ENCODE data around the gene KIF6.

Gene KIF6

GRCh38 chr6:39441301-39441700, 283.9 kb downstream of the KIF6 start:
- TF ChIP-seq CTCF (IDR thresholded peaks at IDR 0.05; ENCODE audit: low read depth, low read length, missing control alignments): no peak
- no peak for DNase-seq (ENCODE audit: low read depth)
- in situ Hi-C loops (cut with HindIII; ENCODE audit: low sequenced_read_pairs): no loop called here
- no peak overlapping the region for H3K4me3 ChIP-seq (ENCODE audit: low read depth, low read length)

DNA sequence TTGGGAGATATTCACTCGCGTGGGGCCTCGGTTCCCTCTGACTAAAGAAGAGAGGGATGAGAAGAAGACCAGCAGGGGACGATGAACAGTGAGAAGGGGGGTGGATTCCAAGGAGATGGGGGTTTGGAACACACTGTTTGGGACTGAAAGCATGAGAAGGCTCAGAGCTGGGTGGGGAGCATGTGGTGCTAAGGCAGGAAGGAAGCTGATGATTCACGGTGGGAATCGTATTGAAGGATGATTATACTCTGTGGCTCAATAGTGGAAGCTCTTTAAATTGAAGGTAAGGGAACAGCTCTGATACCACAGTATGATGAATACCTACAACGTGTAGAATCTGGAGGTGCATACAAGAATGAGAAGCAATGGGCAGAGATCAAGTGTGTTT, 285.2 kb downstream of the KIF6 start:
- TF ChIP-seq CTCF (IDR thresholded peaks at IDR 0.05; ENCODE audit: low read depth, low read length, missing control alignments): no peak
- DNase-seq (ENCODE audit: low read depth): no peak
- no peak overlapping the region for H3K4me3 ChIP-seq (ENCODE audit: low read depth, low read length)
- in situ Hi-C loops (cut with HindIII; ENCODE audit: low sequenced_read_pairs): no loop called here

GRCh38 chr6:39439342-39440038, 285.7 kb downstream of the KIF6 start:
- in situ Hi-C loops (cut with HindIII; ENCODE audit: low sequenced_read_pairs): no loop called here
- no peak for DNase-seq (ENCODE audit: low read depth)
- H3K4me3 ChIP-seq (ENCODE audit: low read depth, low read length): no peak overlapping the region
- no peak for TF ChIP-seq CTCF (IDR thresholded peaks at IDR 0.05; ENCODE audit: low read depth, low read length, missing control alignments)

GRCh38 chr6:39433630-39434029, 291.6 kb downstream of the KIF6 start:
- DNase-seq (ENCODE audit: low read depth): no peak
- no peak for TF ChIP-seq CTCF (IDR thresholded peaks at IDR 0.05; ENCODE audit: low read depth, low read length, missing control alignments)

GRCh38 chr6:39432330-39433025, 292.7 kb downstream of the KIF6 start:
- no peak for TF ChIP-seq CTCF (IDR thresholded peaks at IDR 0.05; ENCODE audit: low read depth, low read length, missing control alignments)
- no peak for DNase-seq (ENCODE audit: low read depth)
- H3K4me3 ChIP-seq (ENCODE audit: low read depth, low read length): no peak overlapping the region
- in situ Hi-C loops (cut with HindIII; ENCODE audit: low sequenced_read_pairs): no loop called here

More at GRCh38 chr6:39433630-39434029, 291.6 kb downstream of the KIF6 start:
- in situ Hi-C loops (cut with HindIII; ENCODE audit: low sequenced_read_pairs): no loop called here
- no peak overlapping the region for H3K4me3 ChIP-seq (ENCODE audit: low read depth, low read length)

DNA sequence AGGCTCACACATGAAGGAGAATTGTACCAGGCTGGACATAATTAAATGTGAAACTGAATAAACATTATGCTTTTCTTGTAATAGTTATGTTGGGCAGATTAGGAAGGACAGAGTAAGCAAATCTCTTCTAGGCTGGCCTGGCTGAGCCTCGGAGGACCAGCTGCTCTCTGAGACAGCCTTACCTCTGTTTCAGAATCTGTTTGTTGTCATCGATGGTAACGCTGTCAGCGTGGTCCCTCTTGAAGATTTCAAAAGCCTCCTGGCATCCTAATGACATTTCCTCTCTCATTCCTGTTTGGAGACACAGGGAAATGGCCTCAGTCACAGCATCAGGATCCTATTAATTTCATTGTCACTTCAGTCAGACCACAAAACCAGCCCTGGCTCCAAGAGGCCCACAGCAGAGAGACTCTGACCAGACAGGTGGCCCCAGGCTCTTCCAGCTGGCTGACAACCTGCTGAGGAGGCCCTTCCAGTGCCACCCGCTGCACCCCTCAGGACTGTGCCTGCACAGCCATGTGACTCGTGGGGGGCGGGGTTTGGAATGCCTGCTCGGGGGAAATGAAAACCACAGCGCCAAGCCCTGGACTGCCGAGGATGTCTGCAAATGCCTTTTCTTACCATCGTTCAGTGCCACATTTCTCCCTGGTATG, 294.2 kb downstream of the KIF6 start:
- in situ Hi-C loops (cut with HindIII; ENCODE audit: low sequenced_read_pairs): no loop called here
- no peak overlapping the region for H3K4me3 ChIP-seq (ENCODE audit: low read depth, low read length)
- no peak for TF ChIP-seq CTCF (IDR thresholded peaks at IDR 0.05; ENCODE audit: low read depth, low read length, missing control alignments)
- no peak for DNase-seq (ENCODE audit: low read depth)
